Measurements from ENCODE around the gene KY.
"Not testable (repeated sequence)": the region's sequence is repeated elsewhere in the genome, so short reads cannot be mapped to it uniquely, and the experiment has no call there.

The KY gene

DNA sequence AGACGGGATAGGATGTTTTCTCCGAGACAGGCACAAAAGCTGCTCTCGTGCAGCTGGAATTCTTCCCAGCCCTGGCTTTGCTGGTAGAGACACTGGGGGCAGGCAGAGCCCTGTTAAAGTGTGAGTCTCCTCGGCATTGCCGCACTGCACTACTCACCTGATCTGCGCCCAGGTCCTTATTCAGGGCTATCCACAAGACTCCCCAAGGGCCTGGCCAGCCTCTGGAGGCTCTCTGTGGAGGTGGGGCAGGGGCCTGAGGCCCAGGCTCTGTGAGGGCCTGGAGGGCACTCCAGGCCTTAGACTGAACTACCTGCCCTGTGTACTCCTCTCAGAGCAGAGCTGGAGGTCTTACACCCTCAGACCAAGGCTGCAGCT, 48.4 kb downstream of the KY start:
- DNase-seq (ENCODE audit: low read depth in 3 of 3): no peak

DNA sequence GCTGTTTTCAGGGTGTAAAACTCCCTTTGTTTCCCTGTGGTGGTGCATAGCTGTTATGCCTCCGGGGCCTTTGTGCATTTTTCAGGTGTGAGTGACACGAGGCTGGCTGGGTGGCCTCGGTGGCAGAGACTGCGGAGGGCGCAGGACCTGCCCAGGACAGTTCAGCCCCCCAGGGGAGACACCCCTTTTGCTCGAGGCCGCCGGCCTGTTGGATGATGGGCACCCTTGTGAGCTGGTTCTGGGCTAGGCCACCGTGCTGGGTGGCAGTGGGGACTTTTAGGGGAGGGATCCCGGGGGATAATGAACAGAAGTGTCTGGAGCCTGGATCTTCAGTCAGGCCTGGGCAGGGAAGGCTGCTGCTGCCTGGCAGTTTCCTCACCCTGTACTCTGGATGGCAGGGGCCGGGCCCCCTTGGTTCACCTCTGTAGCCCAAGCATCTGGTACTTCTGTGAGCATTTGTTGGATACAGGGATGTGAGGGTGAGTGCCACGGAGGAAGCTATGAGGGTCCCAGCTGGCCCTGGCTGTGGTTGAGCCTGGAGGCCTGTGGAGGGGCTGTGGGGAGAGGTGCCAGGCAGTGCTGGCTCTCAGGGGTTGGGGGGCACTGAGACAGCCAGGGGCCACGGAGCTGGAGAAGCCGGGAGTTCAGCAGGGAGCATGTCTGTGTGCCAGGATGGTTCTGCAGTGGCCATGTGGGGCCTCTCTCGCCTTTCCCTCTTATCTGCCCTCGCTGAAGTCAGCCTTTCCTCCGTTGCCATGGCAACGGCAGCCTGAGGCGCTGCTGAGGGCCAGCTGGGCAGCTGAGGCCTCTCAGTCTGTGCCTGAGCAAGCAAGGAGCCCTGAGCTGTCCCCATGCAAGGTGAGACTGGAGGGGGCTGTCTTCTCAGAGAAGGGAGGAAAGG, 49.0 kb downstream of the KY start:
- no peak for DNase-seq (ENCODE audit: low read depth in 3 of 3)

DNA sequence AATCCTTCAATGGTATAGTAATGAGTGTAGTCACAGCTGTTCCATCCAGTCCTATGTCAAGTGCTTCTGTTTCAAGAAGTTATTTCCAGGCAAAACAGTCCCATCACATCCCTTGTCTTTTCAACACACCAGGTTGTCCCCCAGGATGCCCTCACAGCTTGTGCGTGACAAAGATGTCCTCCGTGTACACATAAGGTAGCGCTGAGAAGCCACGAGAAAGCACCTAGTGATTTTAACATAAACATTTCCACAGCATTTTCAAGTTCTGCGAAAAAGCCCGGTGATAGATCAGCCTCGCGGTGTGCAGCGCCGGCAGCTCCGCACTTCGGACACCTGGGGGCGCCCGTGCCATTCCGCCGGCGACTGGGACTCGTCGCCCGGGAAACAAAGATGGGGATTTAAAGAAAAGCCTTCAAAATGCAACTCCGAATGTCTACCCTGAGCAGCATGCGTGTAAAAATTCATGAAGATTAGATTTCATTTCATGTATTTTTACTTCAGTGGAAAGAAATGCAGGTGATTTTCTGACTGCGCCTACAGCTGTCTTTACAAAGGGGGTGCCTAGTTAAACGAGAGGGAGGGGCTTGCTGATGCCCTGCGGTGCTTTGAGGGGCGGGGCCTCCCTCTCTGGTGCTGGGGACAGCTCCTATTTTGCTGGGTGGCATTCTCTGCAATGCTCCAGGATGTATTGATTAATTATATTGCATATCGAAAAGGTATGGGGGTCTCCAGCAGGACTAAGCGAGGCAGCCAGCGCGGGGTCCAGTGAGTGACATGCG, 49.9 kb downstream of the KY start:
- DNase-seq (ENCODE audit: low read depth in 3 of 3): peak in 2 of 3 experiments; percentile 13 to 35

DNA sequence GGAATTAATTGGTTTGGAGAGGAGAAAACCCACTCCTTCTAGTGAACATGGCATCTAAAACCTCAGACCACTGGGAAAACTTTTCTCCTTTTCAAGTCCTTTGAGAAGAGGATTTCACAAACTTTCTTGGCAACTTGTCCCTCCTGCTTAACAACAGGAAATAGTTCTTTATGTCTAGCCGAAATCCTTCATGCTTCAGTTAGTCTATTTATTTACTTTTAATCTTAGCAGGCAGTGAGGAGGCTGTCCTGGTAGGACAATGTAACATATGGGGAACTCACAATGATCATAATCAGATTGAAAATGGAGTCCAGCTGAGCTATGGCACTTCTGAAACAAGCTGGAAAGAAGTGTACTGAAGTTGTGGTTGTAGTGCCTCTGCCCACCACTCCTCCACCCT, 50.6 kb downstream of the KY start:
- DNase-seq (ENCODE audit: low read depth in 3 of 3): no peak

DNA sequence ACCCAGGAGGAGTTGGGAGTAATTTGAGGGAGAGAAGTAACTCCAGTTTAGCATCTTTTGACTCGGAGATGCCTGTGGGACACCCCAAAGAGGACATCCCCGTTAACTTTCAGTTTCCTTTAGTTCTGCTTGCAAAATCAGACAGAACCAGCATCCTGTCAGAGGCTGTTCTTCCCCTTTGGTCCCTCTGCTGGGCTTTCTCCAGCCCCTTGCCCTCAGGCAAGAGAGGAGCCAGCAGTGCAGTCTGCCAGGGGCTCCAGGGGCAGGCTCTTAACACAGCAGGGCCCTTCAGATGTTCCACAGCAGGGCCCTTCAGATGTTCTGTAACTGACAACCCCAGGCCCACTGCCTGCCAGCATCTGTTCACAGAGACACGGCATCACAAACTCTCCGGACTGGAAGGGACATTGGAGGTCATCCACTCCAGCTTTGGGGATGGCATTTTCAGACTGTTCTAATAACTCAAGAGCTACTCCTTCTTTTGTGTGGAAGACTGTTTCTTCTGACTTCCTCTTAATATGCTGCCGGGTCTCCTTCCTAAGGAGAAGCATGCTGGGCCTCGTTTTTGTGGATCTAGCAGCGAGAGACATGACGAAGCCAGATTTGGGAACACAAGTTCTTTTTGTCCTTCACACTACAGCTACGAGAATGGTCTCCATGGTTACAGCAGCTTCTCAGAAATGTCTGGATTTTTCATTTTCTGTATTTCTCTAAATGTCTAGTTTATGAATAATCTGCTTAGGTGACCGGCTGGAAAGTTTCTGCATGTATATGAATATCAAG, 51.9 kb downstream of the KY start:
- no peak for DNase-seq (ENCODE audit: low read depth in 3 of 3)

DNA sequence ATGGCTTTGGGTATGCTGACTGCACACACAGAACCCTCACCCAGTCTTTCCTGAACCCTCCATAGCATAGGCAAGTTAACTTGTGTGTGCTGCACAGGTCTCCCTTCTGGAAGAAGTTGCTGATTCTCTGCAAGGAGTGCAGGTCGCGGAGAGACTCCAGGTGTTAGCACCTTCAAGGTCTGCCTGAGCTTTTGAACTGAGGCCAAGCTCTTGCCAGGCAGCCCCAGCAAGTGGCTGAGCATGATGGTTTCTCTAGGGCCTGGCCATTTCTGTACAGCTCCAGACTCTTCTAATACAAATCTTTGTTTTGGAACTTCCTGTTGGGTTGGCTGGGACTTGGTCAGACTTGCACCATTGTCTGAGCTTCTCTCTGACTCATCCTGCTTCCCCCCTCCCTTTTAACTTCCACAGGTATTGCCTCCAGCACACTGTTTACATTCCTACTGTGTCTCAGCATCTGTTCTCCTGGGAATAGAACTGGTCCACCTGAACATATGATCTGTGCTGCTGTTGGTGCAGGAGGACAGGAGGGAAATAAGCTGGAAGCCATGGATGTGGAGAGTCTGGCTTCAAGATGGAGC, 53.3 kb downstream of the KY start:
- DNase-seq (ENCODE audit: low read depth in 3 of 3): no peak

DNA sequence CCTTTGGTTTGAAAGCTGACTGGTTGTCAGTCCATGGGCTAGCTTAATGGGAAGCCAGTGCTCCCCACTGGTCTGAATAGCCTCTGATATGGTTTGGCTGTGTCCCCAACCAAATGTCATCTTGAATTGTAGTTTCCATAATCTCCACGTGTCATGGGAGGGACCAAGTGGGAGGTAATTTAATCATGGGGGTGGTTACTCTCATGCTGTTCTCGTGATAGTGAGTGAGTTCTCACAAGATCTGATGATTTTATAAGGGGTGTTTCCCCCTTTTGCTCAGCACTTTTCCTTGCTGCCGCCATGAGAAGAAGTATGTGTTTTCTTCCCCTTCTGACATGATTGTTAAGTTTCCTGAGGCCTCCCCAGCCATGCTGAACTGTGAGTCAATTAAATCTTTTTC, 55.8 kb downstream of the KY start:
- DNase-seq (ENCODE audit: low read depth in 3 of 3): not testable (repeated sequence)

DNA sequence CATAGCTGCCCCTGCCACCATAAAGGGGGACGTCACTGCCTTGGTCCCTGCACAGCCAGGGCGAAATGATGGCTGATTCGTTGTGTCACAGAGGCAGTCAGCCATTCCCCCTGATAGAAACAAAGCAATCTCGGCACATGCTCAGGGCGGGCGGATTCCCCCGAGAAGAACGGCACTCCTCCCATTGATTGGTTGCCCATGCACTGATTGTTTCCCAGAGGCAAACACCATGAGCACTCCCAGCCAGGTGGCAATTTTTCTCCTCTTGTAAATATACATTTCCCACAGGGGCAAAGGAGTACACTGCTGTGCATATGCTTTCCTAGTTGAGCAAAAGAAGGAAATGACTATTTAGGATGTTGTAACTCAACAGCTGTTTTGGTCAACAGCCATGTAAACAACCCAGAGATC, 56.5 kb downstream of the KY start:
- DNase-seq (ENCODE audit: low read depth in 3 of 3): no peak

DNA sequence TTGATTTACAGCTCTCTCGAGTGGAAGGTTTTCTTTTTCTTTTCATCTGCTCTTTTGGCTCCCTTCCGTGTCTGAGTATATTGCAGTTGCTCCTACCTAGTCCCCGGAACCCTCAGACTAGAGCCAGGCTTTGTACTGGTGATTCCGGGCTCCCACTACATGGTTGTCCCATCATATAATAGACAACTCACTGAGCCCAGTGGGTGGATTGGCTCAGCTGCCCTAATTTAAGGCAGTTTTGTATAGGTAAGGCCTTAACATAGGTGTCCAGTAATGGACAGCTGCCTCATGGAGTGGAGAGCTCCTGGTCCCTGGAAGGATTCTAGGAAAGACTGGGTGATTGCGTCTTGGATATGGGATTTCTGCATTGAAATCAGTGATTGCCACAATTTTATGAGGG, 58.0 kb downstream of the KY start:
- DNase-seq (ENCODE audit: low read depth in 3 of 3): no peak

DNA sequence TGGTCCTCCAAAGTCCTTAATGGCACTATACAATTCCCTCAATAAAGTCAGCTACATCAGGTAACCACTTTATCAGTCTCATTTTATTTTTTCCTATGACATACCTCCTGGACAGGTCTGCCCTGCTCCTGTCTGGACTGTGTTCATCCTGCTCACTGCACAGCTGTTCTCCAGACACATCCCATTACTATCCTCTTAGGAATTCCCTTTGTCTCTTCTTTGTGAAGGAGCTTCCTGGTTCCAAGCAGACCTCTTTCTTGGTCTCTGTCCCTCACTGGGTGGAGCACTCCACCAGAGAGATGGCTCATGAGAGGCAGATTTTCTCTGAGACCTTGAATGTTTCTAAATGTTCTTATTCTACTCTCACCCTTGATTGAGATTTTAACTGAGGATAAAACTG, 60.1 kb downstream of the KY start:
- DNase-seq (ENCODE audit: low read depth in 3 of 3): no peak

DNA sequence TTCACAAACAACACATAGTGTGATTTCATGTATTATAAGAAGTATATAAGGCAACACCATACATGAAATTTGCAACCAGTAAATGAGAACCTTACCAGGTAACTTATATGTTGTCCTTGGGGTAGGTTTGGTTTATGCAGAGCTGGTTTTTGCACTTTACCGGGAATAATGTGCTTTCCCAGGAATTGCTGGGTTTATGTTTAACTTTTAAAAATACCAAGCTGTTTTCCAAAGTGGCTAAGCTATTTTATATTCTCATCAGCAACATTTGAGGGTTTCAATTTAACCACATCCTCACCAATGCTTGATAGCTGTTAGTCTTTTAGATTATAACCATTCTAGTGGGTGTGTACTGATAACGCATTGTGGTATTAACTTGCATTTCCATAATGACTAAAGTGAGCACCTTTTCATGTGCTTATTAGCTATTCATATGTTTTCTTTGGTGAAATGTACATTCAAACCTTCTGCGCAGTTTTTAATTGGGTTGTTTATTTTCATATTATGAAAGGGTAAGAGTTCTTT, 71.6 kb downstream of the KY start:
- no peak for DNase-seq (ENCODE audit: low read depth in 3 of 3)

DNA sequence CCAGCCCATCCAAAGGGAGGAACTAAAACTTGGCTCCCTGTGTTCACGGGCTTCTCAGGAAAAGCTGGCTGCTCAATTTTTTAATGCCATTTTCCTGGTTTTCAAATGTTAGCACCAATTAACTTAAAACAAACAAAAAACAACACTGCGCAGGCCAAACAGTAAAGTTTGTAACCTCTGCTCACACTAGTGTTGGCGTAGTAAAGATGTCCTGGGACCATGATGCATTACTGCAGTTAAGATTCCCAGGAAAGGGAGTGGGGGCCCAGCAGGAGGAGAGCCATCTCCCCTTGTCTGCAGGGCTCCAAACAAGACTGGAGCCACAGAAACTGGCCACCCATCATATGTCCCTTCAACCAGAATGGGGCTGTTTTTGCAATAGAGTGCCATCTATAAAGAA, 74.0 kb downstream of the KY start:
- no peak for DNase-seq (ENCODE audit: low read depth in 3 of 3)

DNA sequence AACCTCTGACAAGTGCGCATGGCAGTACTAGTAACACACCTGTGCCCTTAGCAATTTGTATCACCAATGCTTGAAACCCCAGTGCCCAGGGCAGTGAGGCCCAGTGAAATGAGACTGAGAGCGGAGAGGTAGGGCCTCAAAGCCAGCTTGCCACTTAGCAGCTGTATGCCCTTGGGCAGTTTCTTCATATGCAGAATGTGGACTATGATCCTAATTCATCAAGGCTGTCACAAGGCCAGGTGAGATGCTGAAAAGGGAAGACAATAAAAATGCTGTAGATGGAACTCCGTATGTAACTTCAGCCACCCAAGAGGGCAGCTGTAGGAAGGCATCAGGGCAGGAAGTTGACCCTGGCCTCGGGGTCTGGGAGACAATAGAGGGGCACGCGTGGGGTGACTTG, 74.4 kb downstream of the KY start:
- DNase-seq (ENCODE audit: low read depth in 3 of 3): no peak

DNA sequence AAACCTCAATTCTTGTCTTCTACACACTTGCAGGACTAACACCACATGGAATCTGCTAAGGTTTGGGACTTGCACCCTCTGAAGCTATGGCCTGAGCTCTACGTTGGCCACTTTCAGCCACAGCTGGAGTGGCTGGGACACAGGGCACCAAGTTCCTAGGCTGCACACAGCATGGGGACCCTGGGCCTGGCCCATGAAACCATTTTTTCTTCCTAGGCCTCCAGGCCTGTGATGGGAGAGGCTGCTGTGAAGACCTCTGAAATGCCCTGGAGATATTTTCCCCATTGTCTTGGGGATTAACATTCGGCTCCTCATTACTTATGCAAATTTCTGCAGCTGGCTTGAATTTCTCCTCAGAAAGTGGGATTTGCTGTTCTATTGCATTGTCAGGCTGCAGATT, 80.9 kb downstream of the KY start:
- DNase-seq (ENCODE audit: low read depth in 3 of 3): not testable (repeated sequence)

DNA sequence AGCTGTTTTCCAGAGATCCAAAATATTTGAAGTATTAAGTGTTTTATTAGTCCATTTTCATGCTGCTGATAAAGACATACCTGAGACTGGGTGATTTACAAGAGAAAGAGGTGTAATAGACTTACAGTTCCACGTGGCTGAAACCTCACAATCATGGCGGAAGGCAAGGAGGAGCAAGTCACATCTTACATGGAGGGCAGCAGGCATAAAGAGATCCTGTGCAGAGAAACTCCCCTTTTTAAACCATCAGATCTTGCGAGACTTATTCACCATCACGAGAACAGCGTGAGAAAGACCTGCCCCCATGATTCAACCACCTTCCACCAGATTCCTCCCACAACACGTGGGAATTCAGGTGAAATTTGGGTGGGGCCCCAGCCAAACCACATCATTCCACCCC, 82.0 kb downstream of the KY start:
- DNase-seq (ENCODE audit: low read depth in 3 of 3): no peak

DNA sequence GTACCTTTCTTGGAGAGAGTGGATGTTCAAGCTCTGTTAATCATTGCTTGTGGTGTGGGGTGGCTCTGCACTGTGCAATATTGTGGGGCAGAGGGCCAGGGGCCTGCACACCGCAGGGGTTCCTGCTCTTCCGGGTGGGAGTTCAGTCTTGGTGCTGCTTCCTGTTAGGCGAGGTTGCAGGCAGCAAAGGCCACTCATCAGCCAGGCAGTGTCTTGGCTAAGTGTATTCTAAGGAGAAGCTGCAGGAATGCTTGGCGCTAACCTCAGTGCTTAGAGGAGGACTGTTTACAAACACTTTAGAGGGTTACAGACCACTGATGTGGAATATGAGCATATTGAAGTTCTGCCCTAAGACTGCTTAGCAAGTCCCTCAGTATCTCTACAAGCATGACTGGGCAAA, 83.2 kb downstream of the KY start:
- DNase-seq (ENCODE audit: low read depth in 3 of 3): no peak

DNA sequence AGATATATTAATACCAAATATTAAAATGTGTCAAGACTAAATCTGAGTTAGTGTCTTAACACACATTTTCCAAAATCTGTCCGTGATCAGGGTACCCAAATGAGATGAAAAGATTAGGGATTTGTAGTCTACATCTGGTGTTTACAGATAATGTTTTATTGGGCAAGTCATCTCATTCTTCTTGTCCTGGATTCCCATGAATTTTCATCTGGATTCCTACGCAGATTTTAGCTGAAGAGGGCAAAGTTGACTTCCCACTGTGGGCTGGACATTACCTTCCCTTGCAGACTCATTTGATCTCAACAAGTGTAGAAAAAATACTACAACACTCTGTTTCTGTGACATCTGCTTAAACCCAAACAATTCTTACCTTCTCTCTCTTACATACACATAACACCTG, 85.8 kb downstream of the KY start:
- DNase-seq (ENCODE audit: low read depth in 3 of 3): no peak

DNA sequence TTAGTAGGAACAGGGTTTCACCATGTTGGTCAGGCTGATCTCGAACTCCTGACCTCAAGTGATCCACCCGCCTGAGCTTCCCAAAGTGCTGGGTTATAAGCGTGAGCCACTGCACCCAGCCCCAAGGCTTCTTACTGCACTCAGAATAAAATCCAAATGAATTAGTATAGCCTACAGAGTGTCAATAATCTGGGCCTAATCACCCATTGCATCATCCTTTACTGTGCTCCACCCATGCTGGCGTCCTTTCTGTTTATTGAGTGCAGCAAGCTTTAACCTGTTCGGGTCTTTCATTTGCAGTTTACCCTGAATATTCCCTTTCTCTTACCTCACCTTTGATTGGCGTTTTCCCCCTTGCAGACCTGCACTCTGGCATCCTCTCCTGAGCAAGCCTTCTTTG, 87.2 kb downstream of the KY start:
- no peak for DNase-seq (ENCODE audit: low read depth in 3 of 3)

DNA sequence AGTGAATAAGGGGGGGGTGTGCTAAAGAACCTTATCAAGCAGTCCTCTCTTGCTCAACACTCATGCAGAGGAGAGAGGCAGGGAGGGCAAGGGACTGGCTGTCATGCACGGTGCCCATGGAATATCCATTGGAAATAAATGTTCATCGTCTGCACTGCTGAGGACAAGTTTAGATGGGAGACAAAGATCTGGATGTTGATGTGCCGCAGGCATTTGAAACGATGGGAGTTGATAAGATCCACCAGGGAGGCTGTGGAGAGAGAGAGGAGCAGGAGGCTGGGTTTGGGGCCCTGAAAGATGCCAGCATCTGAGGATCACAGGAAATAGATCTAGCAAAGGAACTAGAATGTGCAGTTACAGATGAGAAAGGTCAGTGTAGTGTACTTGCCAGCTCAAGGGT, 88.8 kb downstream of the KY start:
- DNase-seq (ENCODE audit: low read depth in 3 of 3): no peak

DNA sequence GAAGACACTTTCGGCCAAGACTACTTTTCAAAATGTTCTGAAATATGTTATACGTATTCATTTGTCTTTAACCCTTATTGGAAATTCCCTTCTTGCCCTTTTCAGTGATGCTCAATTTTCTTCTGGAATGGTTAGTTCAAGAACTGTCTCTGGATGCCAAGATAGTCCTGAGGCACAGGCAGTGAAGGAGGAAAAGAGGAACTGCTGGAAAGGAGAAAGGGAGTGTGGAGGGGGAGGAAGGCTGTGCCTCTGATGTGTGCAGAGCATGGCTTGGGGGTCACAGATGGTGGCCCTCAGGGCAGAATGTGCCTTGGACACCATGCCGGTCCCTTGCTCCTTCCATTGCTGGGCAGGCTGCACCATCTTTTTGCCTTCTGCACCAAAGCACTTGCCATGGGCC, 91.2 kb downstream of the KY start:
- no peak for DNase-seq (ENCODE audit: low read depth in 3 of 3)

All from stimulated activated CD4-positive, alpha-beta T cell treated with anti-CD3 and anti-CD28 coated beads, TNF-alpha, amount 100 ng/mL, for 4 hours (primary cell).